ENCODE data around the gene BCAS3.
"Not testable (repeated sequence)": the region's sequence is repeated elsewhere in the genome, so short reads cannot be mapped to it uniquely, and the experiment has no call there.

BCAS3 gene

GRCh38 chr17:61425682-61426481 is 748.2 kb downstream of the BCAS3 start:
- DNase-seq (ENCODE audit: low spot score), result no peak

DNA sequence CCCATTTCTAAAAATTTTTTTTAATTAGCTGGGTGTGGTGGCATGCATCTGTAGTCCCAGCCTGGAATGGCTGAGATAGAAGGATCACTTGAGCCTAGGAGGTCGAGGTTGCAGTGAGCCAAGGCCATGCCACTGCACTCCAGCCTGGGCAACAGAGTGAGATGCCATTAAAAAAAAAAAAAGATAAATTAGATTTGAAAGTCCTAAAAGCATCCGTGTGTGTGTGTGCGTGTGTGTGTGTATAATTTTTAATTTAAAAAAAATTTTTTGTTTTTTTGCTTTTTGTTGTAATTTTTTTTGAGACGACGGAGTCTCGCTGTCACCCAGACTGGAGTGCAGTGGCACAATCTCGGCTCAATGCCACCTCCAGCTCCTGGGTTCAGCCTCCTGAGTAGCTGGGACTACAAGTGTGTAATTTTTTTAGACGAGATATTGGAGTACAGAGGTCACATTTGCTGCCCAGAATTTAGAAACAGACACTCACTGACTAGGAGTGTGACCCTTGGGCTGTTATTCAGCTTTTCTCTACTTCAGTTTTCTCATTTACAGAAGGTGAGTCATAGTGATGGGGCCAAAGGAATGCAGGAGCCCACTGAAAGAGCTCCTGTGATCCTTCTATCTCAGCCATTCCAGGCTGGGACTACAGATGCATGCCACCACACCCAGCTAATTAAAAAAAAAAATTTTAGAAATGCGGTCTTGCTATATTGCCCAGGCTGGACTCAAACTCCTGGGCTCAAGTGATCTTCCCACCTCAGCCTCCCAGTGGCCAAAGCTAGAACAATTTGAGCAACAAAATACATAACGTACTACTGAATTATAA is 749.0 kb downstream of the BCAS3 start:
- DNase-seq (ENCODE audit: low spot score), result no peak

- no peak for DNase-seq (ENCODE audit: low spot score)
Observed at GRCh38 chr17:61427567-61427966, 749.9 kb downstream of the BCAS3 start.

- DNase-seq (ENCODE audit: low spot score), result no peak
Observed at GRCh38 chr17:61429274-61429673, 751.6 kb downstream of the BCAS3 start.

GRCh38 chr17:61429831-61430230 is 752.2 kb downstream of the BCAS3 start:
- DNase-seq (ENCODE audit: low spot score), result not testable (repeated sequence)

- DNase-seq (ENCODE audit: low spot score), result no peak
Observed at GRCh38 chr17:61431594-61432311, 754.1 kb downstream of the BCAS3 start.

GRCh38 chr17:61436273-61436672 is 758.6 kb downstream of the BCAS3 start:
- DNase-seq (ENCODE audit: low spot score), result no peak

GRCh38 chr17:61436995-61437704 is 759.5 kb downstream of the BCAS3 start:
- DNase-seq (ENCODE audit: low spot score), result no peak

- DNase-seq (ENCODE audit: low spot score), result no peak
Observed at GRCh38 chr17:61440697-61441096, 763.0 kb downstream of the BCAS3 start.

DNA sequence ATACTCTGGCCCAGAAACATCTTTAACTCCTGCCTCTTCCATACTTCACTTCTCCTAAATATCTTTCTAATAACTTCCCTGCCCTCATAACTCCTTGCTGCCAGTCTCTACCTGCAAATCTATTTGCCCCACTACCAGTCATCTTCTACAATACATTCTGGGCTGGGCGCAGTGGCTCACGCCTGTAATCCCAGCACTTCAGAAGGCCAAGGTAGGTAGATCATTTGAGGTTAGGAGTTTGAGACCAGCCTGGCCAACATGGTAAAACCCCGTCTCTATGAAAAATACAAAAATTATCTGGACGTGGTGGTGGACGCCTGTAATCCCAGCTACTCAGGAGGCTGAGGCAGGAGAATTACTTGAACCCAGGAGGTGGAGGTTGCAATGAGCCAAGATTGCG is 763.9 kb downstream of the BCAS3 start:
- DNase-seq (ENCODE audit: low spot score), result not testable (repeated sequence)

GRCh38 chr17:61442136-61442775 is 764.6 kb downstream of the BCAS3 start:
- DNase-seq (ENCODE audit: low spot score), result no peak

All from hematopoietic multipotent progenitor cell treated with erythropoietin and hydrocortisone succinate and interleukin-3 and kit ligand, for 15 days (in vitro differentiated cells).